Stomach (tissue), 4 donors: Measurements from ENCODE around the gene PTGDS.
A peak's percentile ranks its signal among the peaks of the same experiment; 100 is the strongest.

Experiments used
- CTCF ChIP-seq, 7 experiments: fragments of 450-650 bp in 4 of 7; fragments of 200-600 bp in 3 of 7; sonication (generic) in 3 of 7; IDR thresholded peaks; one replicate each; pipeline ENCODE4 v1.5.1; 2016 to 2019; ENCODE audit warnings: antibody characterized with exemption in 7 of 7, control low read depth in 2 of 7, mild to moderate bottlenecking in 1 of 7
- EP300 ChIP-seq: sonication (generic); formaldehyde crosslinking; IDR thresholded peaks from one replicate; pipeline ENCODE4 v1.6.1; 2017; ENCODE audit warnings: antibody characterized with exemption
- POLR2A ChIP-seq, 4 donors: fragments of 450-650 bp; IDR thresholded peaks; one replicate each; pipeline ENCODE4 v1.6.1; 2016; ENCODE audit warnings: antibody characterized with exemption in 4 of 4, control low read depth in 2 of 4, mild to moderate bottlenecking in 1 of 4, moderate library complexity in 1 of 4

GRCh38 chr9:137025517-137025966 is 48.2 kb downstream of the PTGDS start:
- peak in 1 of 7 experiments; percentile 4 for TF ChIP-seq CTCF (IDR thresholded peaks at IDR 0.05)
- no peak for TF ChIP-seq POLR2A (IDR thresholded peaks at IDR 0.05)
- TF ChIP-seq EP300: no peak
